Islet precursor cell (in vitro differentiated cells): ENCODE results near the gene LAMA5.

Source experiments
- DNase-seq: peaks from one replicate; pipeline ENCODE4 v3.0.0-alpha.2; 2018

Gene LAMA5

GRCh38 chr20:62356589-62357186 lies 10.4 kb downstream of the LAMA5 start:
- no peak for DNase-seq

- no peak for DNase-seq
Observed at GRCh38 chr20:62355878-62356588, 11.1 kb downstream of the LAMA5 start.

GRCh38 chr20:62355516-62355877 lies 11.6 kb downstream of the LAMA5 start:
- no peak for DNase-seq

DNA sequence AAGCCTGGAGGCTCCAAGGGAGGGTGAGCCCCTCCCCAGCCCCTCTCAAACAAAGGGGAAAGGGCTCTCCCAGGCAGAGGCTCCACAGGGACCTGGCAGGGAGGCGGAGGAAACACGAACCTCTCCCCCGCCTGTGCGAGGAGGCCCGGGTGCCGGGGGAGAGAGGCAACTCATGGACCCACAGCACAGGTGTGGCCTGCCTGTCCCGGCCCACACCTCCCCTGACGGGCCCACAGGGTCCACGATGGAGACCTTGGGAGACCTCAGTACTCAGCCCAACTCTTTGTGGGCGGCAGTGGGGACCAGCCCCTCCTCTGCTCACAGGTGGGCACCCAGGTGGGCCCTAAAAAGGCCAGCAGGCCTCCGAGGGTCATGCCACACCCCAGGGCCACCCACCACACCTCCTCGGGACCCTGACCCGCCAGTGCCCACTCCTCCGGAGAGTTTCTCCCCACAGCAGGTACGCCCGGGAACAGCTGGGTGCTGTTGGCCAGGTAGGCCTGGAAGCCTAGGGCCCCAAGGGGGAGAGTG lies 12.2 kb downstream of the LAMA5 start:
- no peak for DNase-seq

GRCh38 chr20:62354031-62354808 lies 12.9 kb downstream of the LAMA5 start:
- peak; percentile 83 for DNase-seq

DNA sequence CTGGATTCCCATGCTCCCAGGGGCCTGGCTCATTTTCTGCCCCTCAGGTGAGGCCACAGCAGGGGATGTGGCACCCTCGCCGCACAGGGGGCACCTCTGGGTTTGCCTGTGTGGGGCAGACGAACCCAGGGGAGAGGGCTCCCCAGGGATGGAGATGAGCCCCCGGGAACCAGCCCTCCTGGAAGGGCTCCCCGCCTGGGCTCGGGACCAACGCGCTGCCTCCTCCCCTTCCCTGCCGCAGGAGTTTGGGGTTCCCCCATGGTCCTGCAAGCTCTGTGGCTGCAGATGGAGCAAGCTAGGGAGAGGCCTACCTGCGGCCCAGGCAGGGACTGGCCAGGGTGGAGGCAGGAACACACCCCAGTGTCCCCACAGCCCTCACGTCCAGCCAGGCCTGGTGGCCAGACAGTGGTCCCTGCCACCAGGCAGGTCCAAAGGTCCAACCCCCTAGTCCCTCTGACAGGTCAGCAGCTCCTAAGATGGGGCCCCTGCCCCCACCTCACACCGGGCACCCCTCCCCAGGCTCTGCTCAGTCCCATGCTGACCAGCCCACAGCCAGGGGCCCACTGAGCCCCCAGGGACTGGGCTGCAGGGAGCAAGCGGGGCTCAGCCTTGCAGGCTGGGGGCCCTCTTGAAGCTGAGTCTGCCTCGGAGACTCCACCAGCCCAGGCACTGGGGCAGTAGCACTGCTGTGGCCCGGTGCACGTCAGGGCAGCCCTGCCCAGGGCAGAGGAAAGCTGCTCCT lies 13.7 kb downstream of the LAMA5 start:
- DNase-seq: no peak

DNA sequence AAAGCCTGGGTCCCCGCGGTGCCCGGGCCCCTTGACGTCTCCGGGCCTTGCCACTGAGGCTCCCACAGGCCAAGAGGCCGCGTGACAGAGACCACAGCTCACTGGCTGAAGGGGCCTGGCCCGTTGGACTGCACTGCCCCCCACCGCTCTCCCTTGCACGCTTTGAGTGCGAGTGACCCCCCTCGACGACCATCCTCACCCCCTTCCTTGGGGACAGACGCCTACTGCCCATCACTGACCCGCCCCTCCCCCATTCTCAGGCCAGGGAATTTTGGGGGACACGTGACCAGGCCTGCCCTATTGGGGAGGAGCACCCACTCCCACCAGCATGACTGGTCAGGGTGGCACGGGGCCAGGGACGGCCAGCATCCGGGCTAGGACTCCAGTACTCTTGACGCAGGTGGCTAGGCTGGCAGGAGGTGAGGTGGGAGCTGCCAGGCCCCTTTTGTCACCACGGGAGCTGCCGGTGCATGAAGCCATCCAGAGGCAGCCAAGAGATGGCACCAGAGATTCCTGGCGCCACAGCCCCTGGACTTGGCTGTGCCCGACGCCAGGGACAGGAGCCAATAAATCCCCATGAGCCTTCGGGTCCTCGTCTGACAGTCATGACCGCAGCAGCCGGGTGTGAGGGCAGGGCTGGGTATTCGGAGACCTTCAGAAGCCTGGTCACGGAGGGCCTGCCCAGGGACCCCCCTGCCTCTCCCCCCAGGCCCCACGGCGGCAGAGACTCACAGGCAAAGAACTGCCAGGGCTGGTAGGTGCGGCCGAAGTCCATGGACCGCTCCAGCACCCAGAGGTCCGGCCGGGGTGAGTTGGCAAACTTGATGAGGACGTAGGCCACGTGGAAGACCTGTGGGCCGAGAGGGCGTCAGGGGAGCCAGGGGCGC lies 14.5 kb downstream of the LAMA5 start:
- DNase-seq: no peak

- DNase-seq: no peak
Observed at GRCh38 chr20:62351469-62352401, 15.4 kb downstream of the LAMA5 start.

- no peak for DNase-seq
Observed at GRCh38 chr20:62350629-62351422, 16.3 kb downstream of the LAMA5 start.

- DNase-seq: peak; percentile 89
Observed at GRCh38 chr20:62350098-62350628, 16.9 kb downstream of the LAMA5 start.

- DNase-seq: no peak
Observed at GRCh38 chr20:62349556-62350097, 17.5 kb downstream of the LAMA5 start.

DNA sequence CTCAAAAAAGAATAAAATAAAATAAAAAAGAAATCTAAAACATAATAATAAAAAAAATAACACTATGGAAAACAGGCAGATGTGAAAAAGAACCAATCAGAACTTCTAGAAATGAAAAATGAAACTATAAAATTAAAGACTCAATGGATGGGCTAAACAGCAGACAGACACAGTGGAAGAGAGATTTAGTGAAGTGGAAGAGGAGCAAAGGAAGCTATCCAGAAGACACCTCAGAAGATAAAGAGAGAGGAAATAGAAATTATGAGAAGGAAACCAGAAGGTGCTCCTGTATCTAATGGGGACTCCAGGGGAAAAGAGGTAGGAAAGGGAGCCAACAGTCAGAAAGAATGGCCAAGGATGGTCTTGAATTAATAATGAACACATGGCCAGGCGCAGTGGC lies 18.5 kb downstream of the LAMA5 start:
- DNase-seq: no peak

- no peak for DNase-seq
Observed at GRCh38 chr20:62347445-62347844, 19.7 kb downstream of the LAMA5 start.

DNA sequence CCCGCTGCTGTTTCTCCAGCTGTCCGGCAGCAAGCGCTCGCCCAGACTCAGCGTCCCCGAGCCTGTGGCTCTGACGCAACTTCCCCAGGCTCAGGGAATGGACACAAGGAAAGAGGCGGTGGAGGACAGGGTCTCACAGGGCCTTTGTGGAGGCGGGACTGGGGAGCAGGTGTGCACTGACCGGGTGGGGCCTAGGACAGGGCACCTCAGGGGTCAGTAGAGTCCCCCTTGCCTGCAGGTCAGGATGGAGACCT lies 20.0 kb downstream of the LAMA5 start:
- DNase-seq: no peak

GRCh38 chr20:62346398-62347150 lies 20.5 kb downstream of the LAMA5 start:
- no peak for DNase-seq

GRCh38 chr20:62345681-62346370 lies 21.3 kb downstream of the LAMA5 start:
- DNase-seq: no peak

GRCh38 chr20:62344782-62345181 lies 22.3 kb downstream of the LAMA5 start:
- DNase-seq: no peak

GRCh38 chr20:62344092-62344491 lies 23.0 kb downstream of the LAMA5 start:
- DNase-seq: no peak
